SJSA1 (cell line): ENCODE data around the gene PLAAT5. TPM values are rescaled to one million over a fixed set of nuclear protein-coding genes. Genes with fewer than 3 reads are reported as not detected.
"Not testable (repeated sequence)": the region's sequence is repeated elsewhere in the genome, so short reads cannot be mapped to it uniquely, and the experiment has no call there.

ENCODE experiments used
- DNase-seq, 2 experiments: peaks; one replicate each; pipeline ENCODE4 v3.0.0-alpha.2; 2015 to 2020; ENCODE audit warnings: low spot score in 2 of 2, low read depth in 1 of 2
- H3K27ac ChIP-seq: fragments of 250-450 bp; sonication (Bioruptor Pico); 2 replicates; pipeline ENCODE4 v1.5.1; 2020; ENCODE audit warnings: mild to moderate bottlenecking, moderate library complexity
- H3K27me3 ChIP-seq: fragments of 250-450 bp; sonication (Bioruptor Pico); replicated peaks from 2 replicates; pipeline ENCODE4 v1.5.1; 2020; ENCODE audit warnings: mild to moderate bottlenecking, moderate library complexity
- H3K36me3 ChIP-seq: fragments of 250-450 bp; sonication (Bioruptor Pico); 2 replicates; pipeline ENCODE4 v1.5.1; 2020; ENCODE audit warnings: mild to moderate bottlenecking
- H3K4me1 ChIP-seq: fragments of 250-450 bp; sonication (Bioruptor Pico); replicated peaks from 2 replicates; pipeline ENCODE4 v1.6.1; 2021; ENCODE audit warnings: mild to moderate bottlenecking
- H3K4me3 ChIP-seq: fragments of 250-450 bp; sonication (Bioruptor Pico); 2 replicates; pipeline ENCODE4 v1.5.1; 2020; ENCODE audit warnings: mild to moderate bottlenecking
- H3K9me3 ChIP-seq: fragments of 250-450 bp; sonication (Bioruptor Pico); replicated peaks from 2 replicates; pipeline ENCODE4 v1.5.1; 2020; ENCODE audit warnings: mild to moderate bottlenecking
- total RNA-seq: library from RNA; depleted of rRNA; stranded (reverse); fragments of >200 nt; shearing (Covaris generic); gene quantifications from 2 replicates; pipeline ENCODE4 v1.2.3, GENCODE V29; 2014

PLAAT5 gene
- total RNA-seq, 1 experiment from 2014 or later: 0.24 TPM

DNA sequence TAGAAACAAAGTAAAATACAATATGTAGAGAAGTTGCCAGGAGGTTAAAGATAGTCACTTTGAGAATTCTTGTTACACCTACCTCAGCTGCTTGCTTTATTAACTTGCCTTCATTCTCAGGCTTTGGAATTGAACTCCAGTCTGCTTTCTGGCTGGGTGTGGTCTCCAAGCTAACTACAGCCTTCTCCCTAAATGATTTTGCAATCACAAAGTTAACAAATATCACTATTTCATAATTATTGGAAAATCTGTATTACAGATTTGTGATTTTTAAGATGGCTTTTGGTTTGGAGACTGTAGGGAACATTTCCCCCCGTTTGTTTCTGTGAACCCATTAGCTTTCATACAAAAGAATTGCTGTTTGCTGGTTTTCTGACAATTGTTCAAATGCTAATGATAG, 2.2 kb downstream of the PLAAT5 start:
- Histone ChIP-seq H3K27me3 (no peaks in the 10 kb centered on the region), H3K9me3 (peaks cover 4% of the 10 kb centered on the region; the same call in 1 of the 2 replicates), H3K4me1 (peaks cover 25% of the 10 kb centered on the region), H3K4me3 (no peak overlapping the region), H3K36me3 (no peaks in the 10 kb centered on the region), H3K27ac (no peak overlapping the region)
- DNase-seq: no peak

DNA sequence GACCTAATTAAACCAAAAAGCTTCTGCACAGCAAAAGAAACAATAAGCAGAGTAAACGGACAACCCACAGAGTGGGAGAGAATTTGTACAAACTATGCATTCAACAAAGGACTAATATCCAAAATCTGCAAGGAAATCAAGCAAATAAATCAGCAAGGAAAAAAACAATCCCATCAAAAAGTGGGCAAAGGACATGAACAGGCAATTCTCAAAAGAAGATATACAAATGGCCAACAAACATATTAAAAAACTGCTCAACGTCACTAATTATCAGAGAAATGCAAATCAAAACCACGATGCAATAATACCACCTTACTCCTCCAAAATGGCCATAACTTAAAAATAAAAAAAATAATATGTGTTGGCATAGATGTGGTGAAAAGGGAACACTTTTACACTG, 5.2 kb downstream of the PLAAT5 start:
- H3K4me3 ChIP-seq: no peak overlapping the region

DNA sequence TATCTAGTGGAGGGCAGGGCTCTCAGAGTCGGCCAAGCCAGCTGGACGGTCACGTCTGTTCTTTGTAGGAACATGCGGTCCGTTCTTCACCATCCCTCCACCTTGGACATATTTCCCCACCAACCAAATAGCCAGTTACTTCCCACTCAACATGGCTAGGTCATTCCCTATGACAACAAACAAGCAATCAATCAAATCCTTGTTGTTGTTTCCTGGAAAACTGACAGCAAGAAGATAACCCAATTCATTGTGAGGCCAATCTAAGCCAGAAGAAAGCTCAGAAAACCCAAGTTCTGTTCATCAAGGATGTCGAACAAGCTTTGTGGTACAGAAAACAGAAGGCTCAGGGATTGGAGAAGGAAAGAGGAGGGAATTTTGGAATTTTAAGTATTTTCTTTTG, 10.9 kb downstream of the PLAAT5 start:
- DNase-seq: no peak
- Histone ChIP-seq H3K36me3 (no peaks in the 10 kb centered on the region), H3K4me3 (no peak overlapping the region), H3K4me1 (peaks cover 19% of the 10 kb centered on the region), H3K27me3 (no peaks in the 10 kb centered on the region), H3K9me3 (peaks cover 10% of the 10 kb centered on the region), H3K27ac (no peak overlapping the region)

More for the DNA sequence above, 5.2 kb downstream of the PLAAT5 start:
- Histone ChIP-seq H3K4me1 (peaks cover 35% of the 10 kb centered on the region), H3K9me3 (peaks cover 4% of the 10 kb centered on the region; the same call in 1 of the 2 replicates), H3K27me3 (no peaks in the 10 kb centered on the region), H3K36me3 (no peaks in the 10 kb centered on the region), H3K27ac (no peak overlapping the region)
- no peak for DNase-seq

DNA sequence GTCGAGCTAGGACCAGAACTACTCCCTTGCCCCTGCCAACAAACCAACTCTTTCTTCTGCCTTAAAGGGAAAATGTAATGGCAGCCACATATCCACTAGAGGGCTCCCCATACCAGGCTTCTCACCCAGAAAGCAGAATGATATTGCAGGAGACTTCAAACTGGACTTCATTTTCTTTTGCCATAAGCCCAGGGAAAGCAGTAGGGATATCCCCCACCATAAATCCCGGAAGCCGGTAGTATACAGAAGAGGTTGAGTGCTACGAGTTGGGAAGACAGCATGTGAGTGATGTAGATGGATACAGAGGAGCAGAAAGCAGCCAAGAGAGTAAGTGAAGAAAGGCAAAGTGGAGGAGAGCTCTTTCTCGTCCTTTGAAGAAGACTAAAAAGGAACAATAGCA, 12.1 kb downstream of the PLAAT5 start:
- Histone ChIP-seq H3K4me3 (no peak overlapping the region), H3K27ac (peak overlapping the region; percentile 2; the same call in 1 of the 2 replicates), H3K9me3 (peaks cover 6% of the 10 kb centered on the region; the same call in 1 of the 2 replicates), H3K4me1 (peaks cover 19% of the 10 kb centered on the region), H3K36me3 (no peaks in the 10 kb centered on the region), H3K27me3 (no peaks in the 10 kb centered on the region)
- peak; percentile 76 to 85 for DNase-seq

DNA sequence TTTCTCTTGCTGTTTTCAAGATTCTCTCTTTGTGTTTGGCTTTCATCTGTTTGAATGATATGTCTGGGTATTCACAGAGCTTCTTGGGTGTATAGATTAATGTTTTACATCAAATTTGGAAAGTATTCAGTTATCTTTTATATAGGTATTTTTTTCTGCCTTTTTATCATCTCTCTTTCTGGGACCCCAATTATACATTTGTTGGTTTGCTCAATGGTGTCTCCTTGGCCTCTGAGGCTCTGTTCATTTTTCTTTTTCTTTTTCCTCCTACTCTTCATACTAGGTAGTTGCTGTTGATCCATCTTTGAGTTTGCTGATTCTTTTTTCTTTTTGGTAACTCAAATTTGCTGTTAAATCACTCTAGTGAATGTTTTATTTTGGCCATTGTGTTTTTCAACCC, 14.3 kb downstream of the PLAAT5 start:
- H3K9me3 ChIP-seq: peaks cover 6% of the 10 kb centered on the region; the same call in 1 of the 2 replicates
- DNase-seq: no peak
- H3K36me3 ChIP-seq: no peaks in the 10 kb centered on the region
- H3K27me3 ChIP-seq: no peaks in the 10 kb centered on the region
- H3K27ac ChIP-seq: no peak overlapping the region
- H3K4me3 ChIP-seq: no peak overlapping the region
- peaks cover 5% of the 10 kb centered on the region for H3K4me1 ChIP-seq

DNA sequence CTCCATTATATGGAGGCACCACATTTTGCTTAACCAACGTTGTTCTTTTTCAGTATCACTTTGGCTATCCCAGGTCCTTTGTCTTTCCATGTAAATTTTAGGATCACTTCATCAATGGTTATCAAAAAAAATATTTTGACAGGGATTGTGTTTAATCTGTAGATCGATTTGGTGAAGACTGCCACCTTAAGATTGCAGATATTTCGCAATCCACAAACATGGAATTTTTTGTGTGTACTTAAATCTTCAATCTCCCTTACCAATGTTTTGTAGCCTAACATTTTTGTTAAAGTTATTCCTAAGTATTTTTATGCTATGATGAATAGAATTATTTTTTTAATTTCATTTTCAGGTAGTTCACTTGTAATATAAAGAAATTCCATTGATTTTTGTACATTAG, 18.6 kb downstream of the PLAAT5 start:
- Histone ChIP-seq H3K36me3 (no peaks in the 10 kb centered on the region), H3K27ac (no peak overlapping the region), H3K9me3 (peaks cover 6% of the 10 kb centered on the region; the same call in 1 of the 2 replicates), H3K4me3 (no peak overlapping the region), H3K27me3 (no peaks in the 10 kb centered on the region), H3K4me1 (no peaks in the 10 kb centered on the region)
- DNase-seq: no peak

DNA sequence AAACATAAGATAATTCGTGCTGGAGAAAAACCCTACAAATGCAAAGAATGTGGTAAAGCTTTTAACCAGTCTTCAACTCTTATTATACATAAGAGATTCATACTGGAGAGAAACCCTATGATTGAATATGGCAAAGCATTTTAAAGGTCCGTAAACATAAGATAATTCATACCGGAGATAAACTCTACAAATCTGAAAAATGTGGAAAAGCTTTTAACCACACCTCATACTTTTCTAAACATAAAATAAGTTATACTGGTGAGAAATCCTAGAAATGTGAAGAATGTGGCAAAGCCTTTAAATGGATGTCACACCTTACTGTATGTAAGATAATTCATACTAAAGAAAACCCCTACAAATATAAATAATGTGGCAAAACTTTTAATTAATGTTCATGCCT, 20.7 kb downstream of the PLAAT5 start:
- H3K27me3 ChIP-seq: no peaks in the 10 kb centered on the region
- H3K27ac ChIP-seq: no peak overlapping the region
- H3K9me3 ChIP-seq: no peaks in the 10 kb centered on the region
- H3K4me1 ChIP-seq: no peaks in the 10 kb centered on the region
- no peak for DNase-seq
- H3K4me3 ChIP-seq: no peak overlapping the region
- no peaks in the 10 kb centered on the region for H3K36me3 ChIP-seq

DNA sequence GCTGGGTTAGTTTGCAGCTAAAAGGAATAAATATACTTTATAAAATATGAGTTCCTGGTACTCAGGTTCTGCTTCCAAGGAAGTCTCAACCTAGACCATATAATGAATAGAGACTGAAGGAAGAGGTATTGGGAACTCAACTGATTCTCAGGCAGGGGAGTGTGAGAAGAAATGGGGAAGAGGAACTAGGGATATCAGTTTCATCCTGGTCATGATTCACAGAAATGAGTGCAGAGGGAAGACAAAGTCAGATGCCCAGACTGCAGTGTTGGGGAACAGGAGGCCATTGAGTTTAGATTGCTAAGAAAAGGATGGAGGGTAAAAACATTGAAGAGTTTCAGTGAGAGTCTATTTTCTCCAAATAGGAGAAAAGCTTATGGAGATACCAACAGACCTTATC, 28.8 kb downstream of the PLAAT5 start:
- Histone ChIP-seq H3K4me3 (no peak overlapping the region), H3K4me1 (no peaks in the 10 kb centered on the region), H3K36me3 (no peaks in the 10 kb centered on the region), H3K27ac (no peak overlapping the region), H3K27me3 (no peaks in the 10 kb centered on the region), H3K9me3 (no peaks in the 10 kb centered on the region)
- DNase-seq: no peak

DNA sequence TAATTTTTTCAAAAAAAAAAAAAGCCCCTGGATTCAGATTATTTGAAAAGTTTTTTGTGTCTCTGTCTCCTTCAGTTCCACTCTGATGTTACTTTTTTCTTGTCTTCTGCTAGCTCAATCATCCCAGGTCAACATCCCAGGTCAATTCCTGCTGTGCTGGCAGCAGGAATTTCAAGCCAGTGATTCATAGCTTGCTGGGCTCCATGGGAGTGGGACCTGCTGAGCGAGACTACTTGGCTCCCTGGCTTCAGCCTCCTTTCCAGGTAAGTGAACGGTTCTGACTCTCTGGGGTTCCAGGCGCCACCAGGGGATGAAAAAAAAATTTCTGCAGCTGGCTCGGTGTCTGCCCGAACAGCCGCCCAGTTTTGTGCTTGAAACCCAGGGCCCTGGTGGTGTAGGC, 31.4 kb downstream of the PLAAT5 start:
- Histone ChIP-seq H3K27me3 (no peaks in the 10 kb centered on the region), H3K9me3 (no peaks in the 10 kb centered on the region), H3K4me1 (no peaks in the 10 kb centered on the region), H3K36me3 (no peaks in the 10 kb centered on the region), H3K27ac (no peak overlapping the region), H3K4me3 (no peak overlapping the region)
- no peak for DNase-seq

DNA sequence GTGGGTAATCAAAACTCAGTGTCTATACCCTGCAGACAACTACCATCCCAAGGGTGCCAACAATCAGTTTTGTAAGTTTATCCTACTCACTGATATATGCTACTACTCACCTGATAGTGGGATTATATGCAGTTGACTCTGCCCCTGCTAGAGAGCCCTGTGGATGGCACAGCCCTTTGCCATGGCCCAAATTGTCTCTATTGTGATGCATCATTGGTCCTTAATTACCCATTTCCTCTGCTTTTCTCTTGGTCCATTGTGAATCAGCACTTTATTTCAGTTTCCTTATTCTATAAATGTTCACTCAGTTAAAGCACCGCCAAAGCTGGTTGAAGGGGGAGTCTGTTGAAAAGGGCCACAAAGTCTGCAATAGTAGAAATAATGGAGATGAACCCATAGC, 42.3 kb downstream of the PLAAT5 start:
- H3K4me1 ChIP-seq: peaks cover 26% of the 10 kb centered on the region
- no peaks in the 10 kb centered on the region; the same call in 1 of the 2 replicates for H3K9me3 ChIP-seq
- H3K36me3 ChIP-seq: no peaks in the 10 kb centered on the region
- H3K27ac ChIP-seq: no peak overlapping the region
- no peaks in the 10 kb centered on the region for H3K27me3 ChIP-seq
- DNase-seq: no peak
- H3K4me3 ChIP-seq: no peak overlapping the region

DNA sequence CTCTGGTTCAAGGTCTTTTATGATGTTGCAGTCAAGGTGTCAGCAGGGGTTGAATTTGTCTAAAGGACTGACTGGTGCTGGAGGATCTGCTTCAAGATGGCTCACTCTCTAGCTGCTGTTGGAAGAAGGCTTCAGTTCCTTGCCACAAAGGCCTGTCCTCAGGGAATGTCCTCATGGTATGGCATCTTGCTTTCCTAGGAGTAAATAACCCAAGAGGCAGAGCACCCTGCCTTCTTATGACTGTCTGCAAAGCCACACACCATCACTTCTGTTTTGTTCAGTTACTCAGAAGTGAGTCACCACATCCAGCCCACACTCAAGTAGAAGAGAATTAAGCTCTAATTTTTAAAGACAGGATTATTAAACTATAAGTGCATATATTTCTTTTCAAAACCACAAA, 45.2 kb downstream of the PLAAT5 start:
- Histone ChIP-seq H3K27ac (peak overlapping the region; percentile 61), H3K36me3 (no peaks in the 10 kb centered on the region), H3K4me1 (peaks cover 26% of the 10 kb centered on the region), H3K27me3 (no peaks in the 10 kb centered on the region), H3K9me3 (no peaks in the 10 kb centered on the region; the same call in 1 of the 2 replicates), H3K4me3 (no peak overlapping the region)
- peak; percentile 73 to 78 for DNase-seq

DNA sequence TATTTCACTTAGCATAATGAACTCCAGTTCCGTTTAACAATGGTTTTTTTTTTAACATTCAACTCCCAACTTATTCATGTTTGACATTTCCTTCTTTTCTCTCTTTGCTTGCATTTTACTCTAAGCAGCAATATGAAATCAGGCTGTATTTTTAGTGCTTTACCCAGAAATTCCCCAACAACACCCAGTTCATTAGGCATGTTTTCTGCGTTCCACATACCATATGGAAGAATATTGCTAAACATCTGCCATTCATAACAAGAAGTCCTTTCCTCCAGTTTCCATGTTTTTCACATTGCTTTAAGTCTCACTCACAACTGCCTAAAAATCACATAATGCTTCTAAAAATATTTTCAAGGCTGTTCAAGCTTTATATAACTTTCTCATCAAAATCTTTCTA, 45.8 kb downstream of the PLAAT5 start:
- no peak for DNase-seq
- Histone ChIP-seq H3K4me1 (peaks cover 26% of the 10 kb centered on the region), H3K27me3 (no peaks in the 10 kb centered on the region), H3K9me3 (no peaks in the 10 kb centered on the region; the same call in 1 of the 2 replicates), H3K36me3 (no peaks in the 10 kb centered on the region), H3K27ac (peak overlapping the region; percentile 61), H3K4me3 (no peak overlapping the region)

DNA sequence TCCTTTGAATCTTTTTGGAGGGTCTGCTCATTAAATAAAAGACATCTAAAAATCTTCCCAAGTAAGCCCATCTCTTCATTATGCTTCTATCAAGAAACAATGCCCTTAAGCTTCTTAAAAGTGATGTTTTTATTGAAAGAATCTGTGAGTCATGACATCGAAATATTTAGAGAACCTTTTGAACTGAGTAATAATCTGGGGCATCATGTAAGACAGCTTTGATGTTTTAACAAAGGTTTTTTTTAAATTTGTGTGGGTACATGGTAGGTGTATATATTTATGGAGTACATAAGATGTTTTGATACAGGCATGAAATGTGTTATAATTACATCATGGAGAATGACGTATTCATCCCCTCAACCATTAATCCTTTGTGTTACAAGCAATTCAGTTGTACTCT, 46.8 kb downstream of the PLAAT5 start:
- no peaks in the 10 kb centered on the region for H3K36me3 ChIP-seq
- peaks cover 26% of the 10 kb centered on the region for H3K4me1 ChIP-seq
- no peak overlapping the region for H3K27ac ChIP-seq
- H3K27me3 ChIP-seq: no peaks in the 10 kb centered on the region
- H3K4me3 ChIP-seq: no peak overlapping the region
- H3K9me3 ChIP-seq: no peaks in the 10 kb centered on the region; the same call in 1 of the 2 replicates
- peak in 1 of 2 experiments; percentile 17 for DNase-seq

DNA sequence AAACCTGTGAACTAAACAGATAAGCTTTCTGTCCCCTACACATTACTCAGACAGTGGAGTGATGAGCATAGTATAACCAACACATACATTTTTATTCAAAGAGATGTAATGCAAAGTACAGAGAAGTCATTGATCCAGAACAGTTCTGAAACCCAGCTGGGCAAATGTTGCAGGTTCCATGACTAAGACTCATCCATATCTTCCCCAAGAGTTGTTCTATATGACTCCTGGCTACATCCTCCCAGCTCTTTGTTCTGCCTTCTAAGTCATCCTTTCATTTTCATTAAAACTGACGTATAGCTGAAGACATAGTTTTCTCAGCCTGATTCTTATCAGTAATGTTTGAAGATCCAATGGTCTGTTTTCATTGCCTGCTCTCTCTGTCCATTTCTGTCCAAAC, 47.3 kb downstream of the PLAAT5 start:
- H3K36me3 ChIP-seq: no peaks in the 10 kb centered on the region
- H3K27me3 ChIP-seq: no peaks in the 10 kb centered on the region
- H3K4me3 ChIP-seq: no peak overlapping the region
- no peaks in the 10 kb centered on the region; the same call in 1 of the 2 replicates for H3K9me3 ChIP-seq
- DNase-seq: no peak
- no peak overlapping the region for H3K27ac ChIP-seq
- peaks cover 21% of the 10 kb centered on the region for H3K4me1 ChIP-seq

DNA sequence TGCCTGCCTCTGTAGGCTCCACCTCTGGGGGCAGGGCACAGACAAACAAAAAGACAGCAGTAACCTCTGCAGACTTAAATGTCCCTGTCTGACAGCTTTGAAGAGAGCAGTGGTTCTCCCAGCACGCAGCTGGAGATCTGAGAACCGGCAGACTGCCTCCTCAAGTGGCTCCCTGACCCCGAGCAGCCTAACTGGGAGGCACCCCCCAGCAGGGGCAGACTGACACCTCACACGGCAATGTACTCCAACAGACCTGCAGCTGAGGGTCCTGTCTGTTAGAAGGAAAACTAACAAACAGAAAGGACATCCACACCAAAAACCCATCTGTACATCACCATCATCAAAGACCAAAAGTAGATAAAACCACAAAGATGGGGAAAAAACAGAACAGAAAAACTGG, 55.1 kb downstream of the PLAAT5 start:
- not testable (repeated sequence) for H3K36me3 ChIP-seq, H3K4me3 ChIP-seq, H3K27me3 ChIP-seq, H3K4me1 ChIP-seq, DNase-seq, H3K27ac ChIP-seq, H3K9me3 ChIP-seq
